Measurements from ENCODE around the gene PPFIBP1.
"Not testable (repeated sequence)": the region's sequence is repeated elsewhere in the genome, so short reads cannot be mapped to it uniquely, and the experiment has no call there.

Gene PPFIBP1

DNA sequence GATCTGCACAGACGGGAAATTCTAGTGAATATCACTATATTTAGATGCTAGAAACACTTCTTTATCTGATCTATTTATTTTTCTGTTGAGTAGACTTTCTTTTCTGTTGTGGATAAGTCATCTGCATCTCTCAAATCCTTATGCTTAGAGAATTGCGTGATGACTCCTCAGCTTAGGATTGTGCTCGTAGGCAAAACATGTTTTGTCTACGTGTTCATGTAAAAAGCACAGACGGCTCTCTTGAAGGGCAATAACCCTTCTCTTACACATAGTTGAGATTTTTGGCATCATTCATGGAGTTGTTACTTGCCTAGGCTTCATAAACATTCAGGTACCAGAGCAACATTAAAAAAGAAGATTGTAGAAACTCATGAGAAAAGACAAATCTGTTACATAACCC lies 18.6 kb downstream of the PPFIBP1 start:
- no peak for DNase-seq

DNA sequence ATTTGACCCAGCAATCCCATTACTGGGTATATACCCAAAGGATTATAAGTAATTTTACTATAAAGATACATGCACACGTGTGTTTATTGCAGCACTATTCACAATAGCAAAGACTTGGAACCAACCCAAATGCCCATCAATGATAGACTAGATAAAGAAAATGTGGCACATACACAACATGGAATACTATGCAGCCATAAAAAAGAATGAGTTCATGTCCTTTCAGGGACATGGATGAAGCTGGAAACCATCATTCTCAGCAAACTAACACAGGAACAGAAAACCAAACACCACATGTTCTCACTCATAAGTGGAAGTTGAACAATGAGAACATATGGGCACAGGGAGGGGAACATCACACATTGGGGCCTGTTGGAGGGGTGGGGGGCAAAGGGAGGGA lies 20.9 kb downstream of the PPFIBP1 start:
- DNase-seq, result not testable (repeated sequence)

DNA sequence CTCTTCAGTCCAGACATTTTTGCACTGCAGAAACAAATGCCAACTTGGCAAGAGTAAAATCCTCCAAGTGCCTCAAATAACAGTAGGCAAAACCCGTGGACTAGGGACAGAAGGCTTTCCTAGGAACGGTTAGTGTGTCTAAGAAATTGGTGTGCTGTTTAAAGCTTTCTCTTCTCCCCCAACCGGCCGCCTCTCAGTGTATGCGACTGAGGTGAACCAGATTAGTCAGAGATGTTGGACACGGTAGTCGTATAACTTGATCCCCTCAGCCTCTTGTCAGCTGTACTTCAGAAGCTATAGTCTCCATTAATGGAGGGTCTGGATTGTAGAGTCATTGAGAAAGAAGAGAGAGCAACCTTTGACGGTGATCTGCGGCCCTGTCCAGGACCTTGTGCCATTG lies 21.7 kb downstream of the PPFIBP1 start:
- no peak for DNase-seq

DNA sequence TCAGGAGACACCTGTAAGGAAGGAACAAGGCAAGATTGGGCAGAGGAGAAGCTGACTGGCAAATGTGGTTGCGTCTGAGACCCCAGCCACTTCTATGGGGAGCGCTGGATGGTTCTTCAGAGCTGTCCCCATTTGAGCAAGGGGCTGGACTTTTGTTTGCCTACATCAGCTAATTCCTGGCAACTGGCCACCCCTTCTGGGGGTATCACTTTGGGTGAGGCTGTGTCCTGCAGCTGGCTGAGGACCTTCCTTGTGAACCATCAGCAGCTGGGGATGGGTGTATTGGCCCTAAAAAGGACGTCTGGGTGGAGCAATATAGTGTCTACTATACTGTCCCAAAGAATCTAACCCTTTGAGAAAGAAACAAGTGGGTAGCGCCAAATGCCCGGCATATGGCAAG lies 23.6 kb downstream of the PPFIBP1 start:
- no peak for DNase-seq

DNA sequence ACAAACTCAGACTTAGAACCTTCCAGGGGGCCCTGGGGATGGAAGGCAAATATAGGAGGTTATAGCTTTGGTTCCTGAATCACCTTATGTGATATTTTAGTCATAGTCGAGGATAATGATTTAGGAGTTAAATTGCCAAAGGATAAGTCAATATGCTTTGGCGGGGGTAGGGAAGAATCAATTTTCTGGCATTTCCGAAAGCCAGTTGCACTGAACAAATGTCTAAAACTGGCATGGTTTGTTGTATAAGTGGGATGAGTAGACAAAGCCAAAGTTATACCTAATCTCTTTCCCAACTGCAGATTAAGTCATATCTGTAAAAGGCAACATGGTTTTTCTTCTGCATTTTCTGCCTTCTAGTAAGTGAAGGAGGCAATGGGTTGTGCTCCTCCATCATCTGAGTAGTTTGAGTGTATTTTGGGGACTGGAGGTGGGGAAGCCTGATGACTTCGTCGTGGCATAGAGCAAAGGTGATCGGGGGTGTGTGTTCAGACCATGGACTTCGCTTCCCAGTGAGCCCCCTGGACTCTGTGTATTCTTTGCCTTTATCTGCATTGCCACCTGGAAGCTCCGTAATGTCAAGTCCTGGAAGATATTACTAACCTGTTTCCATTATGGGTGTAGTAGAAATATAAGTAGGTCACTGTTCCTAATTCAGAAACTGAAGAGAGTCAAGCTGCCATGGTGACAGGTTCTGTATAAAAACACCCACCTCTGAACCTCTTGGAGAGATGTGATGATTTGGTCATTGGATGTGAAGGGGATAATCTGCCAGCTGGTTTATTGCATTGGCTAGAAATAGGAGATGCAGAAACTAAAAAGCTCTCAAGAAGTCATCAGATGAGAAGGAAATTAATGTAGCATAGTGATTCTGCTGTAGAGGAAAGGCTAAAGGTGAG lies 24.5 kb downstream of the PPFIBP1 start:
- peak; percentile 37 to 42 for DNase-seq

DNA sequence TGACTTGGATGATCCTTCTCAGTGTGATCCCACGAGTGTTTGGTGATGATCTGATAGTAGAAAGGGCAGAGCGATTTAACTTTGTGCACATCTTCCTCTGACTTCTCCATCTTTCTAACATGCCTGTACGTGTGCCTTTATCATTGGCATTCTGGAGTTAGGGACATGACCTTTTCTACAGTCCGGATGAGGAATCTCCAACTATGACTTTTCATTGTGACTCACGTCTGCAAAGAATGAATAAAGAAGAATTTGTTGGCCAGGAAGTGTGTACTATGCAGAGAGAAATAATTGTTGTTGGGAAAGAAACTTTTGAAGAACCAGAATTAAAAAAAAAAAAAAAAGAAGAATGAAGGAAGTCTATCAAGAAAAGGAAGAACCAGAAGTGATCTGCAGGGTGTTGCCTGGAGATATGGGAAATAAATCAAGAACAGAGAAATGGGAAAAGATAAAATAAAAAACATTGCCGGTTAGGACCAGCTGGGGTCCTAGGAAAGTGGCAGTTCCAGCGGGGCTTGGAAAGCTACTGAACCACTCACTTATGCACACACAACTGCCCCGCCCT lies 25.3 kb downstream of the PPFIBP1 start:
- peak; percentile 37 to 44 for DNase-seq

DNA sequence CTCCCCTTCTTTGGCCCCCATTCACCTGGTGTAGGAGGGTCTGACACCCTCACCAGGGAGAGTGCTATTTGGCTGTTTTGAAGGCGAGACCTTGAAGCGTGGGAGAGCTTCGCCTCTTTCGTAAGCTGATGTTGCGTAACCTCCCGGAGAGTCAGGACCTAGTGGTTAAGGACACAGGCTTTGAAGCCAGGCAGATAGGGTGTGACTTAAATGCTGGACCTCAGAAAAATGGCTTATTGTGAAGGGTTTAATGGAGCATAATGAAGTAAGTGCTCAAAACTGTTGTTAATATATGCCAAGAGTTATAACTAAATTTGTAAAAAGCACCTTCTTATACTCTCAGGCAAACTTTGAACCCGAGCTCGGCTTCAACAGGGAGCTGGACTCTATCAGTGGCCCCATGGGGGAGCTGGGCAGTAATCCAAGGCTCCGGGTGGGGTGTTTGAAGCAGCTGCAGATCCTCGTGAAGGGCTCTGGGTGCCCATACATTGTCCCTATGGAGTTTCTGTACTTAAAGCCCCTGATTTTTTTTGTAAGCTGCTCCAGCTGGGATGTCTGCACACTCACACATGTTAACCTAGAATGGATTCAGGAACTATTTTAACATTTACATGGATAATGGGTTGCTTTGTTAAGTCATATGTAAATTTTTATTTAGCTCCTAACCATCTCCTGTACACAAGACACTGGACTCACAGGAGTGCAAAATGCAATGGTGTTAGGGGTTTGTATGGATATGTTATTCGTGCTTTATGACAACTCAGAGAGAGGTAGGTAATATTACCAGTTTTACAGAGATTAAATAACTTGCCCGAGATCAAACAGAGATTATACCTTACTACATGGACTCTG lies 26.0 kb downstream of the PPFIBP1 start:
- DNase-seq, result peak; percentile 87 to 92

DNA sequence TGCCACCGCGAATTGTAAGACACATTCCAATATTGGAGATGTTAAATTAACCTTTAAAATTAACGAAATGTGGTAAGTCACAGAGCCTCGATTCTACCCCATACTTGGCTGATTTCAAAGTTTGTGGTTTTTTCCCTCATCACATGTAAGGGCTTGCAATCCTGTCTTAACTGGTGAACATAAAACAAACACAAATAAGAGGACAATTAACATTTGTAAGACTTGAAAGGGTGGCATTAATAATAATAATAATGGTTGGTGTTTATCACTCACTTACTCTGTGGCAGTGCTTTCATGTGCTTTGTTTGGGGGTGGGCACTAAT lies 26.6 kb downstream of the PPFIBP1 start:
- DNase-seq, result no peak

DNA sequence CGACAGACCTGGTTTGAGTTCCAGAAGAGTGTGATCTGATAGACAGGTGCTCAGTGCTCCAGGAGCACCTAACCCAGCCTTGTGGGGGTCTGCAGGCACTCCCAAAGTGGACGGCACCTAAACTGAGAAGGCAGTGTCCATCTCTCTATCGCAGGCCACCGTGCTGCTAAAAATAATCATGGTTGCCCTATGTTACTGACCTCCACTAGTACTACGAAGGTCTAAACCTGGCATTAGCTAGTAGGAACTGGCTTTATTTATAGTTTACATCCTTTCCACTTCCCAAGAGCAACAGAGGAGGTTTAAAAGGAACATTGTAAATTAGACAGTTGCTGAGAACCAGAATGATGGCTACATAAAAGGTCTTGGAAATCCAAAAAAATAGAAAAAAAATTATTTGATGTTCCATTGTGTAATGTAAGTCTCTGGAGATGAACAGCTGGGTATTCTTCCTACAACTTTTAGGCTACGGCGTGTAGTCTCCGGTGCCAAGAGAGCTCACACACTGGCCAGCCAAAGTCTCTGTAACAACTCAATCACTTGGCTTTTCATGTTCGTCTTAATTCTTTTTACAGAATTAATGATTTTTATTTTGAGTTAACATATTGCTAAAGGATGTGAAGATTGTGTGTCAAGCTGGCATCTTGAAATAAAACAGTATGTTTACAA lies 27.3 kb downstream of the PPFIBP1 start:
- no peak for DNase-seq

DNA sequence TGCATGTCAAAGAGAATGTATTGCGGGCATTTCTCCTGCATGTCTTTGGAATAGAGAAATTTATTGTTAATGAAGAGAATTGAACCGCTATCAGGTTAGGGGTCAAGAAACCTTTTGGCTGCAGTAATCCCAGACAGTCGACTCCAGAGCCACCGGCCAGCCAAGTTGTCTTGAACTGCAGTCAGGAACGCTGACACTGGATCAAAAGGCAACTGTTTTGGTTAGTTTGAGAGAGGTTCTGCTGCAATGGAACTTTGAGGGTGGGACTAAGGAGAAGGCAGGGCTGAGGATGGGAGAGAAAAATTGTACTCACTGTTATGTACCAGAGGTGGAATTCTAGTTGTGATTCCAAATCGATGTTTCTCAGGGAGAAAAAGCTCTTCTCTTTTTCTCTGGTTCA lies 28.2 kb downstream of the PPFIBP1 start:
- no peak for DNase-seq

DNA sequence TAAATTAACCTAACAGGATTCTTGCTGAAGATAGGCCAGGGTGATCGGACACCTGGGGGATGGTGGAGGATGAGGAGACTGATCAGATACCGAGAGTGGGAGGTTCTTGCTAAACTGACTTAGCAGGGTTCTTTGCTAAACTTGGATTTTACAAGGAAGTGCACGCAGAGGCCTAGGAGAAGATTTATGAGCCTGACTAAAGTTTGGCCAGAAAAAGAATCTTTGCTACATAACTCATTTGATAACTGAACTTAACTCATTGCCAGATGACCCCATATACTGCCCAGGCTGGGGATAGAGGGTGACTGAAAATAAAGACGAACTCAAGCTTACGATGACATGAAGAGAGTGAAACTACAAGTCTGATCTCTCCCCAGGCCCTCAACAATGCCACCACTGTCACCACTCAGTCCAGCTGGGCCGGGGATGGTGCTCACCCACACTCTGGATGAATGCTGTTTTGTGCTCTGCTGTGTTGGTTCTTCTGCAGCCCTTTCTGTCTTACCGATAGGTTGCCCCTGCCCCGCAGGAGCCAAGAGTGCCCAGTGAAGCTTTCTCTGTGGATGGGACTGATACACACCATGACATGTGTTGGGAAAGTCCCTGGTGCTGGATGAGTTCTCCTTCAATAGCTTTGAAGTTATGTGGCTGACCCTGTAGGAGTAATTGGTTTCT lies 29.0 kb downstream of the PPFIBP1 start:
- DNase-seq, result no peak

DNA sequence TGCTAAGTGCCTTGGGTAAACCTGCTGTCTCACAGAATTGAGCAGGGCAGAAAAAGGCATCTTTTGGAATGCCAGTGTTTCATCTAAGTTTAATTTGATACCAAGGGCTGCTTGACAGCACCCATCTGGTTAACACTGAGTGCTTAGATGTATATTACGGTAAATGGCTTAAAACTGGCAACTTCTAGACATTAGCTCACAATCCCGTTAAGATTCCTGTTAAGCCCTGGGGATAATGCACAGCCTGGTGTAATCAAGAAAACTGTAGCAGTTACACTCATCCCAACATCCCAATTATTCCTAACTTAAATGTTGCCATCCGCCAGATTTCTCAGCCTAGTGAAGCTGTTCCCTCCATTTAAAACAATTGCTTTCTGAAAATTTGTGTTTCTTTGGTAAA lies 29.9 kb downstream of the PPFIBP1 start:
- no peak for DNase-seq

DNA sequence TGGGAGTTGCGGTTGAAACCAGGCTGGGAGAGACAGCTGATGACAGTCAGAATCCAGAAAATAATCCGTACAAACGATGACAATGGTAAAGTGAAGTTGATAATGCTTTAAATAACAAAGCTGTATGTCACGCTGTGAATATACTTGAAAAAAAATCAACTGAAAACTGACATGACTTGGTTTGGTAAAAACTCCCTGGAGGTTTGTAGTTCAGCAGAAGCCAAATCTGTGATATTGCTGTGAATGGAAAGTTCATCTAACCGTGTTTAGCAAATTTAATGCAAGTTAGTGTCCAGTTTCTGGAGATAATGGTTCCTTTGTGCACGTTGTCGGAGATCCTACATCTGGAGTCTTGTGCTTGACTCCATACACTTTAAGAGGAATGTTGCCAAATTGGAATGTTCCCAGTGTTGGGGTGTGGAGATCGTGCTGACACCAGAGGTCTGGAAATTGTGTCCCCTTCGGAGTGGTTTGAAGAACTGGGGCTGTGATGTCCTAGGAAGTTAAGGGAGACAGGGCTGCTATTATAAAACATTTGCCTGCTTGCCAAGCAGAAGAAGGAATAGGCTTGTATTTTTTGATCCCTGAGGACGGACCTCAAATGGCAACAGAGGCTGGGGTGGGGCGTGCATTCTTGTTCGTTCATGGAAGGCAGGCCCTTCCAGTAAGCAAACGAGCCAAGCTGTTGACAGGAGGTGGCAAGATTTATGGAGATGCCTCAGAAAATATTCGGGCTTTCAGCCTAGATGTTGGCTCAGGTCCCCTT lies 30.6 kb downstream of the PPFIBP1 start:
- DNase-seq, result no peak

DNA sequence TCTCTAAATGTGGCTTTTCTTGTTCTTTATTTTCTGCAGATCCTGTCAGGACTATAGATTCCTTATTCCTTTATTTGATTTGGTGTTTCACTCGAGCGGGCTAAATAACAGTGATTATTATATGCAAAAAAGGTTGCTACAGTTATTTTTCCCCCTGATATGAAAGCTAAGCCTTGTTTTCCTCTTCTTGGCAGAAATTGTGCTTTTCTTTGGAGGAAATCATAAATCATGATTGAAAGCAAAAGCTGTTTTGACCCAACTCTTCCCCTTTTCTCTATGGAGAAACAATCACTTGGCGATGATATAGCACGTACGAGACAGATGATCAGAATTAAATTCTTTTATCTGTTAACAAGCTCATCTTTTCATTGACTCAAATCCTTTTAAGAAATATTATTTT lies 31.4 kb downstream of the PPFIBP1 start:
- peak; percentile 11 to 36 for DNase-seq

DNA sequence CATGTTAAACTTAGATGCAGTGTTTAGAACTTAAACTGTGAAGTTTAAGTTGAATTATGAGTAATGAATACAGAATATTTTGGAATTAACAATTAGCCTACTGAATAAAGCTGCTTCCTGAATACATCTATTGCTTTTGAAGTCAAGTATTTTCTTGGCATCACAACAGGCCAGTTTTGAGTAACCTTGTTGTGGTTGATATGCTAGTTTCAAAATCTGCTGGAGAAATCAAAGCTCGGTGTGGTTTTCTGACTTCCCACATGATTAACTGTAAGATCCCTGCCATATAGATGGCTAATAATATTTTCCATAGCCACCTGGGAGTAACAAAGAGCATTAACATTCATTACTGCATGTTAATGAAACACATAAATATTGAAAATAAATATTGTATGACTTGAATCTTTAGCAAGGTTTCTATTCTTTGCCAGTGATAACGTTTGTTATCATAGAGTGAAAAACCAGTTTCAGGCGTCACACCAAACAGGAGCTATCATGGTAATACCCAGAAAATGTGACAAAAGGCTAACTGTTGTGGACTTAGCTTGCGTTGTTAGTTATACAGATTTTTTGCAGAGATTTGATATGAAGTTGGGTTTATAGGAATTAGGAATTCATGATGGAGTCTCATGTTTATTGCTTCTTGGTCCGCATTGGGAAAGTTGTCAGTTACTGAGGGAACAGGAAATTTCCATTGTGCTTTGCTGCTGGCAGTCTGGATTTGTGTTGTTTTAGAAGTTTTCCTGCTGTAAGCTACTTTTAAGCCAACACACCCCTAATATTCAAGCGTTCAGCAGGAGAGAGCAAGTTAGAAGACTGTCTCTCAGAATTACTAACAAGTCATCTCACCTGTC lies 32.1 kb downstream of the PPFIBP1 start:
- DNase-seq, result peak; percentile 44 to 50

DNA sequence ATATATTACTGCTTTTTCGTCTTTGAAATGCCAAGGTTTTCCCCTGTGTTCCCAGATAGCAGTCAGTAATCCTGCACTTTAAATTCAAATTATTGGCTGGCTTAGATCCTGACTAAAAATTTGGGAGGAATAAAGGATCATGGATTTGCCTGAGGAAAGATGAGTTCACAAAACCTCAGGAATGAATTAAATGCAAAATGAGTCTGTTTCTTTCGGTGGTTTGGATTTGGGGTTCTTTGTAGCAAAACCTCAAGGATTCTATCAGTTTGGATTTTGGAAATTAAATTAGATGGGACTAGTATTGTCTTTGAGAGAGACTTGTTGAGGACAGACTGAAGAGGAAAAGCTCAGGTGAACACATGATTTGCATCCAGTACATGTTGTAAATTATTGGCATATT lies 36.1 kb downstream of the PPFIBP1 start:
- DNase-seq, result no peak

DNA sequence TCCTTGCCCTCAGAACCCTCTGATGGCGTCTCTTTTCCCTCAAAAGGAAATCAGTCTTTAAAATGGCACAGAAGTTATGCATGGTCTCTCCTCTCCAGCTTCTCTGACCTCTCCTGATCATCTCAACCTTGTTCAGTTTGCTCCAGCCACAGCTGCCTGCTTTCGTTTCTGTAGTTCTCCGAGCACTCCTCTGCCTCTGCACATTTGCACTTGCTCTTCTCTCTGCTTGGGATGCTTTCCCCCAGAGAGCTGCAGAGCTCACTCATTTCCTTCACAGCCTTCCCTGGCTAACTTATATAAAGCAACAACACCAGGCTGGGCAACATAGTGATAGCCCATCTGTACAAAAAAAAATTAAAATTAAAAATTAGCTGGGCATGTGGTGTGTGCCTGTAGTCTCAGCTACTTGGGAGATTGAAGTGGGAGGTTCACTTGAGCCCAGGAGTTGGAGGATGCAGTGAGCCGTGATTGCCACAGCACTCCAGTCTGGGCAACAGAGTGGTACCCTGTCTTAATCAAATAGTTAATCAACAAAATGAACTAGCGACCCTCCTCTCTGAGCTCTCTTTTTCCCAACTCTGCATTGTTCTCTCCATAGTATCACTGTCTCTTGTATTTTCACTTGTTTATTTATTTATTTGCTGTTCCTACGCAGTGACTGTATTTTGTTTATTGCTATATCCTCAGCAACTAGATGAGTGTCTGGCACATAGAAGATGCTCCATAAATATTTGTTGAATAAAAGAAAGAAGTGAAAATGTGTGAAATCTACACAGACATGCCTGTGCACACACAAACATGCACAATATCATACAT lies 37.7 kb downstream of the PPFIBP1 start:
- no peak for DNase-seq

DNA sequence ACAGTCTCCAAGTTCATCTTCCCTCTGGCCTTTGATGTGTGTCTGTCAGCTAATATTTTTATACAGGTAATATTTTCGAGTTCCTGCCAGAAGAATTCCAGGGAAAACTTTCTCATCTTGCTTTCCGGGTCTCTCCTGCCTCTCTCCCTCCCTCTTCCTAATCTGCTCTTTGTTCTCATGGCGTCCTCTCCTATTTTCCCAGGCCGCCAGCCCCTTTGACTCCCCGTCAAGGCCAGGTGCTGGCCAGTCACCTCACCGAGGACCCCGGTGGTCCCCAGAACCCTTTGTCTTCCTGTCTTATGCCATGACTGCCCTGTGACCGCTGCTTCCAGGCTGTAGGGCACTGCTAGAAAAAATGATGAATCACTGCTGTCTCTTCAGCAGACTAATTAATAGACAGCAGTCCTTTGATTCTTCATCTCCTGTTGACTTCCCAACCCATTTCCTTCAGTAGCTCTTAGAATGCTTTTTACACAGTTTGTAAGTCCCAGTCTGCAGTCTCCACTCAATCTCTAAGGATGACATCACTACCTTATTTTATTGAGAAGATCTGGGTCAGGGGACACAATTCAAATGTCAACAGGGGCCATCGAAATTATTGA lies 40.7 kb downstream of the PPFIBP1 start:
- DNase-seq, result no peak

DNA sequence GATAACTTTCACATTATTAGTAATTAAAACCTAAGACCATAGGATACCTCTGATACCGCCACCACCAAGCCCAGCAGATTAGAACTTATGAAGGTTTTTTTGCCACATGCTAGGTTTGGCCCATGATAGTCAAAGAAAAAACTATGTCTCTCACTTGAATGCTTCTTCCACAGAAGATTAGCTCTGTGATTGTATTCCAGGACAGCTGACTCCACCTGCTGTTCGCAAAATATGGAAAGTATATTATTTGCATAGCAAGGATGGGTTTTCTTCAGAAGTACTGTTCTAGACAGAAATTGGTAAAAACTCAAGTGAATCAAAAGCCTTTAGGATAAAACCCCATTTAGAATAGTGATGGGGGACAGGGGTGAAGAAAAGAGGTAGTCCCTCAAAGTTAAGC lies 42.2 kb downstream of the PPFIBP1 start:
- DNase-seq, result no peak
